Spleen (tissue), 11 donors: Measurements from ENCODE around the gene SLCO1A2. TPM values are rescaled to one million over a fixed set of nuclear protein-coding genes. Genes with fewer than 3 reads are reported as not detected.

Experiments
- DNase-seq: peaks from one replicate; pipeline ENCODE4 v3.0.0-alpha.2; 2020
- H3K27ac ChIP-seq, 8 donors: fragments of 200-600 bp; sonication (generic) in 7 of 8; 1 replicate in 4 of 8; 2 replicates in 4 of 8; pipeline versions ENCODE4 v1.5.0 to v1.8.0; 2016 to 2021; ENCODE audit warnings: inconsistent platforms in 4 of 8, mild to moderate bottlenecking in 4 of 8, moderate library complexity in 1 of 8
- H3K27me3 ChIP-seq, 7 donors: fragments of 200-600 bp; sonication (generic) in 6 of 7; replicated peaks in 1 of 7; 1 replicate in 4 of 7; 2 replicates in 3 of 7; pipeline versions ENCODE4 v1.5.0 to v1.8.0; 2016 to 2021; ENCODE audit warnings: inconsistent platforms in 3 of 7, mild to moderate bottlenecking in 1 of 7
- H3K36me3 ChIP-seq, 6 donors: fragments of 200-600 bp; sonication (generic) in 5 of 6; 1 replicate in 4 of 6; 2 replicates in 2 of 6; pipeline versions ENCODE4 v1.5.0 to v1.8.0; 2016 to 2021; ENCODE audit warnings: inconsistent platforms in 2 of 6
- H3K4me1 ChIP-seq, 6 donors: fragments of 200-600 bp; sonication (generic) in 5 of 6; 1 replicate in 3 of 6; 2 replicates in 3 of 6; pipeline versions ENCODE4 v1.5.0 to v1.8.0; 2016 to 2021; ENCODE audit warnings: inconsistent platforms in 3 of 6
- H3K4me3 ChIP-seq, 8 donors: fragments of 200-600 bp; sonication (generic) in 7 of 8; 1 replicate in 4 of 8; 2 replicates in 4 of 8; pipeline versions ENCODE4 v1.5.0 to v1.8.0; 2016 to 2021; ENCODE audit warnings: inconsistent platforms in 4 of 8, mild to moderate bottlenecking in 4 of 8, moderate library complexity in 2 of 8
- H3K9me3 ChIP-seq, 8 donors: fragments of 200-600 bp; sonication (generic) in 7 of 8; 1 replicate in 4 of 8; 2 replicates in 4 of 8; pipeline versions ENCODE4 v1.5.0 to v1.8.0; 2016 to 2021; ENCODE audit warnings: inconsistent platforms in 4 of 8
- POLR2A ChIP-seq, 3 donors: fragments of 450-650 bp; IDR thresholded peaks; one replicate each; pipeline ENCODE4 v1.5.1; 2017; ENCODE audit warnings: antibody characterized with exemption in 3 of 3, mild to moderate bottlenecking in 1 of 3
- POLR2AphosphoS5 ChIP-seq, 3 donors: sonication (generic); formaldehyde crosslinking; IDR thresholded peaks; one replicate each; pipeline ENCODE4 v1.5.1; 2017; ENCODE audit warnings: antibody characterized with exemption in 3 of 3
- WGBS, 5 donors: extraction: QIAGEN DNeasy Blood & Tissue Kit in 3 of 5; methylation state at CpG; one replicate each; pipeline versions ENCODE4 v1.1.5 to v1.1.7; 2013 to 2018; 5-methylcytosine and 5-hydroxymethylcytosine counted together
- intact Hi-C: fragments of 100-400 bp; cut with DNase I; formaldehyde crosslinking; loops from one replicate; pipeline ENCODE4 v1.15.0; 2023; ENCODE audit warnings: low total_unique reads
- polyA plus RNA-seq, 3 donors: library from polyadenylated mRNA; stranded (reverse); fragments of 200-250 nt; gene quantifications; one replicate each; pipeline ENCODE4 v1.2.1, GENCODE V29; 2013
- total RNA-seq, 7 donors: library from RNA; depleted of rRNA in 3 of 7; stranded (reverse); fragments of >200 nt in 3 of 7; fragmentation: NEBNext Ultra II Directional in 4 of 7; extraction: Animal tissue kit (Norgen Biotek cat#: 25700) in 4 of 7; gene quantifications; one replicate each; pipeline versions ENCODE4 v1.1.0 to v1.2.1, GENCODE V29; 2016 to 2021
- TF ChIP-seq, protein P1 (sequence below), 11 experiments: fragments of 200-600 bp in 7 of 11; fragments of 450-650 bp in 4 of 11; sonication (generic) in 4 of 11; IDR thresholded peaks in 8 of 11; conservative IDR thresholded peaks in 3 of 11; 1 replicate in 7 of 11; 2 replicates in 4 of 11; pipeline versions ENCODE4 v1.4.0 to v1.8.0; 2016 to 2021; ENCODE audit warnings: antibody characterized with exemption in 11 of 11, inconsistent platforms in 4 of 11, mild to moderate bottlenecking in 1 of 11
- donor health status: healthy with polysubstance abuse.
- donor health status: DM: no; HTN: no; CAD: no; lungs with moderate emphysema.
- donor health status: DM: no; HTN: no; CAD: no.
- donor health status: Bipolar disorder and iron deficiency.
- donor health status: healthy.
- donor health status: DM: no; HTN: no; CAD: no.
- donor health status: DM: yes; HTN: yes; CAD: no.

Gene SLCO1A2
- total and polyA plus RNA-seq, 10 donors: 0.06 to 2.5 (median 0.27) TPM

DNA sequence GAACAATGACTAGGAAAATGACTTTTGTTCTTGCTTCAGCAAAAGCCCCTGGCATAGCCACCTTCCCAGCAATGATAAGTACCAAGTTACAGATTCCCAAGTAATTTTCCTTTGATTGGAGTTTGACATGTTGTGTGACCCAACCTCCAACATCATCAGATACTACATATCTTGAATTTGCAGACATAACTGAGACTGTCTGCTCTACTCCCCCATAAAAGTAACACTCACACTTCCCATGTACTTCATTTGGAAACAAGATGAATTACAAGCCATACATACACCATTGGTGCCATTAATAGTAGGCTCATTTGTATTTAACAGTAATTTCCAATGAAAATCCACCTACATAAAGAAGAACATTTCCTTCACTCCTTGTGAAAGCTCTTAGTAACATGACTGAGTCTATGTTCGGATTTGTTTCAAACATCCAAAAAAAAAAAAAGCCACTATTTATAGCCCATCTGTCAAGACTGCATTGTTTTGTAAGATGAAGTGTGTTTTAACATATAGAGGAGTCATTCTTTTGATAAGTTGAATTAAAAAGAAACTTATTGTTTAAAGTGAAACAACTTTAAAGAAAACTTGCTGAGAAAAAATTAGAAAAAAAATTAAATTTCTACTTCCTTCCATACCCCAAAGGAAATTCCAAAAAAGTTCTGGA is 12.0 kb upstream of the SLCO1A2 start:
- H3K27me3 ChIP-seq: no peaks in the 10 kb centered on the region
- no peak for DNase-seq
- H3K4me1 ChIP-seq: no peaks in the 10 kb centered on the region
- intact Hi-C loops: no loop called here
- H3K9me3 ChIP-seq: no peaks in the 10 kb centered on the region
- H3K36me3 ChIP-seq: no peaks in the 10 kb centered on the region
- TF ChIP-seq POLR2A (IDR thresholded peaks at IDR 0.05): no peak
- no peak for TF ChIP-seq POLR2AphosphoS5 (IDR thresholded peaks at IDR 0.05)
- TF ChIP-seq, protein P1, sequence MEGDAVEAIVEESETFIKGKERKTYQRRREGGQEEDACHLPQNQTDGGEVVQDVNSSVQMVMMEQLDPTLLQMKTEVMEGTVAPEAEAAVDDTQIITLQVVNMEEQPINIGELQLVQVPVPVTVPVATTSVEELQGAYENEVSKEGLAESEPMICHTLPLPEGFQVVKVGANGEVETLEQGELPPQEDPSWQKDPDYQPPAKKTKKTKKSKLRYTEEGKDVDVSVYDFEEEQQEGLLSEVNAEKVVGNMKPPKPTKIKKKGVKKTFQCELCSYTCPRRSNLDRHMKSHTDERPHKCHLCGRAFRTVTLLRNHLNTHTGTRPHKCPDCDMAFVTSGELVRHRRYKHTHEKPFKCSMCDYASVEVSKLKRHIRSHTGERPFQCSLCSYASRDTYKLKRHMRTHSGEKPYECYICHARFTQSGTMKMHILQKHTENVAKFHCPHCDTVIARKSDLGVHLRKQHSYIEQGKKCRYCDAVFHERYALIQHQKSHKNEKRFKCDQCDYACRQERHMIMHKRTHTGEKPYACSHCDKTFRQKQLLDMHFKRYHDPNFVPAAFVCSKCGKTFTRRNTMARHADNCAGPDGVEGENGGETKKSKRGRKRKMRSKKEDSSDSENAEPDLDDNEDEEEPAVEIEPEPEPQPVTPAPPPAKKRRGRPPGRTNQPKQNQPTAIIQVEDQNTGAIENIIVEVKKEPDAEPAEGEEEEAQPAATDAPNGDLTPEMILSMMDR (IDR thresholded peaks at IDR 0.05 in 8 of 11, conservative IDR thresholded peaks at IDR 0.05 in 3 of 11): no peak
- H3K27ac ChIP-seq: no peak overlapping the region
- H3K4me3 ChIP-seq: no peak overlapping the region
- WGBS, 5 donors: 30 to 60% (median 40%) methylated on average over 1 of the region's 1 CpG

DNA sequence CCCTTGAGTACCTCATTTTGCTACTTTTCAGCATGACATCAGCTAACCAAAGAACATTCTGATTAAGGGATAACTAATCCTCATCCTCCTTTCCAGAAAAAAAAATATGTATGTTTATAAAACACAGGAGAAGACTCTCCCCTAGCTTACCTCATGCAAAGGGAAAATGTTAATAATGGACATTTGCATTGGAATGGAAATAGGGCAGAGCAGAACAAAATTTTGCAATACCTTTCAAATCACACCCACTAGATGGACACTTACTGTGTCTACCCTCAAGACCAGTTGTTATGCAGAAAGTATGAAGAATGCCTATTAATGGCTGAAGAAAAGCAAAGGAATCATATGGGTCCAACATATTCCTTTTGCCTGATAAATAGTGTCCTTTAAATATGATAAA is 8.9 kb upstream of the SLCO1A2 start:
- no peak for TF ChIP-seq POLR2A (IDR thresholded peaks at IDR 0.05)
- TF ChIP-seq, protein P1 (IDR thresholded peaks at IDR 0.05 in 8 of 11, conservative IDR thresholded peaks at IDR 0.05 in 3 of 11): no peak
- TF ChIP-seq POLR2AphosphoS5 (IDR thresholded peaks at IDR 0.05): no peak
- intact Hi-C loops: no loop called here
- H3K4me1 ChIP-seq: no peaks in the 10 kb centered on the region
- H3K4me3 ChIP-seq: no peak overlapping the region
- no peaks in the 10 kb centered on the region for H3K9me3 ChIP-seq
- H3K36me3 ChIP-seq: no peaks in the 10 kb centered on the region
- H3K27ac ChIP-seq: no peak overlapping the region
- H3K27me3 ChIP-seq: no peaks in the 10 kb centered on the region
- DNase-seq: no peak

DNA sequence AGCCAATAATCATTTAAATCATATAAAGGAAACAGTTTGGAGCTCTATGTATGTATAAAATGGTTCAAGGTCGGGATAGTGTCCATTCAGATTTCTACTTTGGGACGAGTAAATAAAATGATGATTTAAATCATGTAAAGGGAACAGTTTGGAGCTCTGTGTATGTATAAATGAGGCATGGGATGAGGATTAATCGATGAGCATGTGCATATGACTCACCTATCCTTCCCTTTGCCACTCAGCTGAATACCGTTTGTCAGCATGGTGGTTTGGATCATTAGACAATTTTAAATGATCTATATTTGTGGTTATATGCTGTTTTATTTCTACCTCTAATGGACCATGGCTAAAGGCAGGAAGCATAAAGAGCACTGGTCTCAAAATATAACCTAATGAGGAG is 7.1 kb upstream of the SLCO1A2 start:
- no peak for DNase-seq
- 68 to 82% (median 75%) methylated on average over 4 of the region's 4 CpGs for WGBS, 5 donors
- intact Hi-C loops: no loop called here

DNA sequence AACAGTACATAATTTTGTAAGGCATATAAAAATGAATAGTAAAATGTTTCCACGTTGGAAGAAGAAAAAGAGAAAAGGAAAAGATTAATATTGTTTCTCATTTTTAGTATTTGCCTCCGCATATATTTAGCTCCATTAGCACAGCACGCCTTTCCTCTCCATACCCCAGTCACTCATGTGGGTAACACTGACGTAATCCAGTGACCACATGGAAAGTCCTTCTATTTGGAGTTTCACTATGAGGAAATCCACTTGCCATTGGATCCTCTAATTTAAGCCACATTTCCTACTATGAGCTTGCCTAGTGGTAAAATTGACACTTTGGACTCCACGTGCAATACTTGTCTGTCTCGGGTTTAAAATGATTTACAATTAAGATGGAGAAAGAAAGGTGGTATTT is 5.7 kb upstream of the SLCO1A2 start:
- no peak overlapping the region for H3K4me3 ChIP-seq
- no peak for DNase-seq
- 69 to 83% (median 75%) methylated on average over 6 of the region's 6 CpGs for WGBS, 5 donors
- H3K27ac ChIP-seq: no peak overlapping the region
- intact Hi-C loops: no loop called here
- no peaks in the 10 kb centered on the region for H3K4me1 ChIP-seq
- H3K27me3 ChIP-seq: no peaks in the 10 kb centered on the region
- H3K9me3 ChIP-seq: no peaks in the 10 kb centered on the region
- TF ChIP-seq POLR2A (IDR thresholded peaks at IDR 0.05): no peak
- TF ChIP-seq POLR2AphosphoS5 (IDR thresholded peaks at IDR 0.05): no peak
- TF ChIP-seq, protein P1 (IDR thresholded peaks at IDR 0.05 in 8 of 11, conservative IDR thresholded peaks at IDR 0.05 in 3 of 11): no peak
- no peaks in the 10 kb centered on the region for H3K36me3 ChIP-seq

More for the DNA sequence above, 7.1 kb upstream of the SLCO1A2 start:
- Histone ChIP-seq H3K4me1 (no peaks in the 10 kb centered on the region), H3K9me3 (no peaks in the 10 kb centered on the region), H3K27ac (no peak overlapping the region), H3K27me3 (no peaks in the 10 kb centered on the region), H3K4me3 (no peak overlapping the region), H3K36me3 (no peaks in the 10 kb centered on the region)
- TF ChIP-seq POLR2A (IDR thresholded peaks at IDR 0.05) (no peak), POLR2AphosphoS5 (IDR thresholded peaks at IDR 0.05) (no peak)
- TF ChIP-seq, protein P1 (IDR thresholded peaks at IDR 0.05 in 8 of 11, conservative IDR thresholded peaks at IDR 0.05 in 3 of 11): no peak
